H1 (cell line): ENCODE data around the gene DNLZ. TPM values are rescaled to one million over a fixed set of nuclear protein-coding genes. Genes with fewer than 3 reads are reported as not detected.
A peak's percentile ranks its signal among the peaks of the same experiment; 100 is the strongest.

Experiments
- CTCF ChIA-PET: fragments of 300-600 bp; sonication (Branson Sonifier 250); formaldehyde crosslinking; loops from one replicate; lab custom pipeline; 2021; ENCODE audit not compliant: partially characterized antibody; lab: Charles Lee
- POLR2A ChIA-PET: fragments of 300-600 bp; sonication (Branson Sonifier 250); formaldehyde crosslinking; loops from one replicate; lab custom pipeline; 2021; ENCODE audit warnings: inconsistent platforms; ENCODE audit not compliant: partially characterized antibody; lab: Charles Lee
- DNase-seq, 2 experiments: peaks; one replicate each; pipeline versions ENCODE4 v3.0.0 to v3.0.0-alpha.2; 2010 to 2022; ENCODE audit warnings: low spot score in 2 of 2, low read depth in 1 of 2, mixed read lengths in 1 of 2
- FAIRE-seq: peaks from 2 replicates; lab custom pipeline; 2011; peaks lifted over from hg19 to GRCh38; lab: Jason Lieb, UNC
- H2AFZ ChIP-seq: 2 replicates; pipeline ENCODE4 v1.8.1; 2012; ENCODE audit warnings: low read length, inconsistent platforms
- H2AK5ac ChIP-seq: 2 replicates; pipeline ENCODE4 v1.6.1; 2013; ENCODE audit warnings: low read depth, low read length
- H2BK120ac ChIP-seq: replicated peaks from 2 replicates; pipeline ENCODE3; 2013; ENCODE audit warnings: low read depth, low read length, inconsistent platforms
- H2BK12ac ChIP-seq: 2 replicates; pipeline ENCODE4 v1.6.1; 2013; ENCODE audit warnings: low read depth, low read length
- H2BK15ac ChIP-seq: 2 replicates; pipeline ENCODE4 v1.6.1; 2013; ENCODE audit warnings: low read length
- H2BK20ac ChIP-seq: 2 replicates; pipeline ENCODE4 v1.6.1; 2013; ENCODE audit warnings: low read length
- H2BK5ac ChIP-seq: 2 replicates; pipeline ENCODE4 v1.6.1; 2013; ENCODE audit warnings: low read depth, low read length
- H3K14ac ChIP-seq: 2 replicates; pipeline ENCODE4 v1.6.1; 2013; ENCODE audit warnings: inconsistent platforms; ENCODE audit not compliant: insufficient read length
- H3K18ac ChIP-seq: 2 replicates; pipeline ENCODE4 v1.6.1; 2013; ENCODE audit warnings: low read length; ENCODE audit errors: extremely low read depth
- H3K23ac ChIP-seq: 2 replicates; pipeline ENCODE4 v1.6.1; 2013; ENCODE audit warnings: inconsistent platforms; ENCODE audit not compliant: insufficient read length
- H3K23me2 ChIP-seq: 2 replicates; pipeline ENCODE4 v1.6.1; 2013; ENCODE audit warnings: low read depth, low read length
- H3K27ac ChIP-seq: 2 replicates; pipeline ENCODE4 v1.6.1; 2011; ENCODE audit warnings: low read depth, low read length, inconsistent platforms
- H3K27me3 ChIP-seq, 4 experiments: replicated peaks in 1 of 4; 1 replicate in 1 of 4; 2 replicates in 3 of 4; pipeline versions ENCODE4 v1.6.1 to v1.8.1; 2011 to 2013; ENCODE audit warnings: low read length in 3 of 4, mild to moderate bottlenecking in 3 of 4, inconsistent platforms in 2 of 4, mixed read lengths in 2 of 4, moderate library complexity in 1 of 4; ENCODE audit not compliant: control insufficient read depth in 3 of 4, insufficient read depth in 3 of 4; ENCODE audit errors: extremely low read depth in 1 of 4
- H3K36me3 ChIP-seq, 4 experiments: 2 replicates each; pipeline versions ENCODE4 v1.6.1 to v1.8.1; 2011 to 2013; ENCODE audit warnings: mild to moderate bottlenecking in 4 of 4, low read length in 3 of 4, moderate library complexity in 2 of 4, control low read depth in 1 of 4, inconsistent platforms in 1 of 4; ENCODE audit not compliant: insufficient read depth in 4 of 4, control insufficient read depth in 2 of 4
- H3K4ac ChIP-seq: replicated peaks from 2 replicates; pipeline ENCODE3; 2013; ENCODE audit warnings: low read length, low read depth, mixed read lengths, inconsistent platforms; ENCODE audit not compliant: insufficient read length
- H3K4me1 ChIP-seq, 4 experiments: replicated peaks in 1 of 4; 1 replicate in 1 of 4; 2 replicates in 3 of 4; pipeline versions ENCODE4 v1.6.1 to v1.8.1; 2011 to 2013; ENCODE audit warnings: low read length in 3 of 4, inconsistent platforms in 2 of 4, mixed read lengths in 1 of 4; ENCODE audit not compliant: insufficient read depth in 4 of 4, control insufficient read depth in 3 of 4
- H3K4me2 ChIP-seq, 2 experiments: 2 replicates each; pipeline versions ENCODE4 v1.6.1 to v1.8.1; 2011 to 2013; ENCODE audit warnings: low read depth in 2 of 2, low read length in 2 of 2, control low read depth in 1 of 2, inconsistent platforms in 1 of 2, mild to moderate bottlenecking in 1 of 2; ENCODE audit not compliant: insufficient read depth in 1 of 2
- H3K4me3 ChIP-seq, 4 experiments: fragments of 200-600, 300-600 bp in 1 of 4; sonication (generic), shearing (Covaris generic), sonication (Bioruptor Twin) in 1 of 4; 2 replicates each; pipeline versions ENCODE4 v1.5.1 to v1.8.1; 2011 to 2016; ENCODE audit warnings: low read length in 4 of 4, low read depth in 3 of 4, control low read depth in 2 of 4, inconsistent platforms in 2 of 4, mild to moderate bottlenecking in 2 of 4, mixed read lengths in 1 of 4, moderate library complexity in 1 of 4; ENCODE audit not compliant: insufficient read depth in 2 of 4; ENCODE audit errors: extremely low read depth in 1 of 4
- H3K56ac ChIP-seq: replicated peaks from 2 replicates; pipeline ENCODE3; 2013; ENCODE audit warnings: low read depth, mild to moderate bottlenecking, mixed read lengths, low read length, inconsistent platforms; ENCODE audit not compliant: insufficient read length
- H3K79me1 ChIP-seq: 2 replicates; pipeline ENCODE4 v1.6.1; 2013; ENCODE audit warnings: low read depth, low read length, control low read depth
- H3K79me2 ChIP-seq, 2 experiments: 2 replicates each; pipeline versions ENCODE4 v1.6.1 to v1.8.1; 2012 to 2013; ENCODE audit warnings: low read length in 2 of 2, mild to moderate bottlenecking in 2 of 2, inconsistent platforms in 1 of 2; ENCODE audit not compliant: insufficient read depth in 2 of 2, control insufficient read depth in 1 of 2
- H3K9ac ChIP-seq, 4 experiments: replicated peaks in 1 of 4; 1 replicate in 1 of 4; 2 replicates in 3 of 4; pipeline versions ENCODE4 v1.6.1 to v1.8.1; 2011 to 2013; ENCODE audit warnings: low read depth in 3 of 4, low read length in 3 of 4, control low read depth in 2 of 4, mild to moderate bottlenecking in 2 of 4, moderate library complexity in 2 of 4, inconsistent platforms in 1 of 4; ENCODE audit errors: extremely low read depth in 1 of 4
- H3K9me3 ChIP-seq, 2 experiments: 2 replicates each; pipeline versions ENCODE4 v1.6.1 to v1.8.1; 2012 to 2013; ENCODE audit warnings: mild to moderate bottlenecking in 2 of 2, moderate library complexity in 2 of 2, control low read depth in 1 of 2, inconsistent platforms in 1 of 2, low read depth in 1 of 2, low read length in 1 of 2, mixed read lengths in 1 of 2; ENCODE audit not compliant: insufficient read depth in 2 of 2
- H4K20me1 ChIP-seq, 2 experiments: replicated peaks in 1 of 2; 2 replicates each; pipeline versions ENCODE3 to v1.8.1; 2011 to 2013; ENCODE audit warnings: inconsistent platforms in 2 of 2, low read length in 2 of 2, mild to moderate bottlenecking in 1 of 2; ENCODE audit not compliant: insufficient read depth in 2 of 2, control insufficient read depth in 1 of 2
- H4K5ac ChIP-seq: 2 replicates; pipeline ENCODE4 v1.6.1; 2013; ENCODE audit warnings: low read length, low read depth, mixed read lengths, inconsistent platforms; ENCODE audit not compliant: insufficient read length
- H4K8ac ChIP-seq: 2 replicates; pipeline ENCODE4 v1.8.0; 2013; ENCODE audit warnings: mild to moderate bottlenecking, moderate library complexity, low read length, inconsistent platforms; ENCODE audit not compliant: insufficient read depth; ENCODE audit errors: extremely low read depth
- H4K91ac ChIP-seq: replicated peaks from 2 replicates; pipeline ENCODE3; 2013; ENCODE audit warnings: low read length, mixed read lengths, inconsistent platforms; ENCODE audit not compliant: insufficient read length
- GABPA ChIP-seq: IDR thresholded peaks from 2 replicates; pipeline ENCODE4 v1.6.1; 2011; ENCODE audit warnings: mild to moderate bottlenecking, low read length, moderate library complexity, borderline replicate concordance; ENCODE audit not compliant: insufficient read depth
- NANOG ChIP-seq: IDR thresholded peaks from 2 replicates; pipeline ENCODE4 v1.6.1; 2011; ENCODE audit warnings: low read length, low read depth, mild to moderate bottlenecking, inconsistent platforms; ENCODE audit not compliant: insufficient read depth, poor library complexity, severe bottlenecking
- WGBS, 2 experiments: shearing (Covaris generic) in 1 of 2; methylation state at CpG; one replicate each; pipeline versions ENCODE4 v1.1.6 to v1.1.7; 2013 to 2015; ENCODE audit warnings: low lambda C conversion rate in 2 of 2, mixed read lengths in 2 of 2, inconsistent platforms in 1 of 2, low coverage in 1 of 2, missing lambda C conversion rate in 1 of 2; ENCODE audit not compliant: insufficient replicate concordance in 2 of 2, insufficient coverage in 1 of 2, insufficient read length in 1 of 2; ENCODE audit errors: extremely low coverage in 1 of 2, missing lambda C conversion rate in 1 of 2; 5-methylcytosine and 5-hydroxymethylcytosine counted together
- polyA plus RNA-seq, 7 experiments: library from polyadenylated mRNA; depleted of rRNA in 3 of 7; stranded (reverse) in 5 of 7; unstranded in 2 of 7; fragments of >200 nt in 5 of 7; fragments of 200-250 nt in 2 of 7; gene quantifications; 1 replicate in 5 of 7; 2 replicates in 1 of 7; 4 replicates in 1 of 7; pipeline versions ENCODE4 v1.2.1 to v1.2.3, GENCODE V29; 2011 to 2013; ENCODE audit warnings: missing spikeins in 2 of 7, mixed read lengths in 2 of 7
- total RNA-seq: library from RNA; stranded (reverse); fragmentation: NEBNext Ultra II Directional; extraction: Animal tissue kit (Norgen Biotek cat#: 25700); gene quantifications from 2 replicates; pipeline ENCODE4 v1.2.1, GENCODE V29; 2021

Gene DNLZ
- total and polyA plus RNA-seq, 2 of the 8 experiments (the other 6 are each of a cell fraction or from before 2014, with no cell fraction given), result 11.6 to 17.9 TPM

DNA sequence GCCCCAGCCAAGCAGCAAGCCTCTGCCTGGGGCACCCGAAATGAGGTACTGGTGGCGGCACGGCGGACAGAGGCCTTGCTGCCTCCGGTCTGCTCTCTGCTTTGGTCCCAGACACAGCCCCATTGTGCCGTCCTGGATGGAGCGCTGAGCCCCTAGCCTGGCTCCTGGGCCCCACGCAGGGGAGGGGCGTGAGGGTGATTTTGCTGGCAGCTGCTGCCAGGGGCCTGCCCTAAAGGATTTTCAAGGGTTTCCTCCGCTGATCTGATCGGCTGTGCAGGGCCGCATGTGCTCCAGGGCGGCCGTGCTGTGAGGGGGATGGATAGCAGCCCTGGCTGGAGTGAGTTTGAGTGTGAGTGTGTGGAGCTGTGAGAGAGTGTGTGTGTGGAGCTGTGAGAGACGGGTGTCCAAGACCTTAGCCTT is 34.9 kb downstream of the DNLZ start:
- Histone ChIP-seq H3K4me2 (peak overlapping the region; percentile 38 to 75; a peak in 2 of 4 replicates), H4K5ac (no peak overlapping the region), H2BK5ac (0 out of 2 replicates have a peak overlapping the region, but pooled peaks have one; percentile 35), H3K23me2 (peaks cover 4% of the 10 kb centered on the region; the same call in 1 of the 2 replicates), H3K4me3 (peak overlapping the region in 3 of 4 experiments; percentile 30 to 51 (median 32); a peak in 2 of 8 replicates), H4K8ac (peak overlapping the region; percentile 28; the same call in 1 of the 2 replicates), H3K79me1 (no peaks in the 10 kb centered on the region), H2BK120ac (peak overlapping the region; percentile 54), H3K56ac (no peak overlapping the region), H4K91ac (peak overlapping the region; percentile 85), H2AK5ac (no peak overlapping the region), H3K79me2 (no peaks in the 10 kb centered on the region), H3K27ac (no peak overlapping the region), H3K9ac (peak overlapping the region in 2 of 4 experiments; percentile 21 to 45; a peak in 3 of 7 replicates), H4K20me1 (peaks cover 0 to 6% of the 10 kb centered on the region in 2 experiments), H2BK12ac (peak overlapping the region; percentile 75; the same call in 1 of the 2 replicates), H2BK15ac (peak overlapping the region; percentile 40; the same call in 1 of the 2 replicates), H2AFZ (no peak overlapping the region), H2BK20ac (no peak overlapping the region), H3K9me3 (no peaks in the 10 kb centered on the region), H3K18ac (no peak overlapping the region), H3K4ac (no peak overlapping the region), H3K27me3 (no peaks in the 10 kb centered on the region), H3K23ac (no peak overlapping the region), H3K14ac (no peak overlapping the region), H3K4me1 (peaks cover 0 to 28% (median 20%) of the 10 kb centered on the region in 4 experiments; a peak in 6 of 7 replicates), H3K36me3 (no peaks in the 10 kb centered on the region)
- 75% methylated on average over 14 of the region's 15 CpGs; no CpG with 5 or more reads in 1 of the 2 experiments for WGBS, 2 experiments
- FAIRE-seq (no peak), DNase-seq (no peak)
- TF ChIP-seq NANOG (no peak), GABPA (peak; percentile 53; the same call in 1 of the 2 replicates)
- ChIA-PET POLR2A (interaction anchor here (0.6 to 1.9 kb wide), 3 partner anchors 9 to 210 kb away, joined by 3 to 4 read pairs (median 3); partner anchors contain the start of gene TMEM250), CTCF (interaction anchor here (0.8 to 1.9 kb wide), 3 partner anchors 11 to 35 kb away, joined by 3 to 6 read pairs (median 3); partner anchors contain the start of gene DNLZ)
